Keratinocyte (primary cell): ENCODE data around the gene STEAP3.

ENCODE experiments used
- EZH2 ChIP-seq: IDR thresholded peaks from one replicate; pipeline ENCODE4 v1.6.1; 2012; ENCODE audit warnings: inconsistent platforms, mild to moderate bottlenecking, low read length, moderate library complexity
- TF ChIP-seq, protein P1 (sequence below), 3 experiments: IDR thresholded peaks in 1 of 3; conservative IDR thresholded peaks in 1 of 3; optimal IDR thresholded peaks in 1 of 3; 2 replicates in 2 of 3; 3 replicates in 1 of 3; pipeline versions ENCODE3 to v1.5.1; 2011; ENCODE audit warnings: low read length in 3 of 3, mild to moderate bottlenecking in 3 of 3, moderate library complexity in 2 of 3, control low read depth in 1 of 3, inconsistent platforms in 1 of 3; ENCODE audit not compliant: insufficient read depth in 2 of 3; ENCODE audit errors: extremely low read depth in 1 of 3

DNA sequence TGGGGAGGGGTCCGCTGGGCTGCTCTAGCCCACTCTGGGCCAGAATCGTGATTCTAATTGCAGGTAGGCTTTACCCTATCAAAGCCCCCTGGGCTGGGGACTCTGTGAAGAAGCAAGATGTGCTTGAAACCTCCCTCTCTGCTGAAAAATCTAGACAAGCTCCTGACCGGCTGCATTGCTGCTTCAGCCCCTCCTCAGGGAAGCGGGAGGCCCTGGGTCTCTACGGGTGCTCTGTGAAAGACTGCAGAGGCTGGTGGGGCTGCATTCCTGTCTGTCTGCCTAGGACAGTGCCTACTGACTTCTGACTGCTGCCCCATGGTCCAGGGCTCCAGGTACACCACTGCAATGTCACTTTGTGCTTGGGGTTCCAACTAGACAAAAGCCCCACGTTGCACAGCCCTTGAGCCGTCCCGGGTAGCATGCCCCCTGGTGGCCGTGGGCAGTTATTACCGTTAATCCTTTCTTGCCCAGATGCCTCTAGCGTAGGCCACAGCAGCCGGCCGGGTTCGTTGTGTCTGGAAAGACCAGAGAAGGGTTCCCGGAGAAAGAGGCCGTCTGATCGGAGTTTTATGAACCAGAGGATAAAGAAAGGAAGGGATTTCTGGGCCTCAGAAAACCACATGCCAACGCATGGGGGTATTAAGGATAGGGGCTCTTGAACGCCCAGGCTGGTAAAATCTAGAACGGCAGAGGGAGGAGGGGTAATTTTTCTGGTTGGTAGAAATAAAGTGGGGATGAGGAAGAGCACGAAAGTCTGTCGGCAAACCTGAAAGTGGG lies 49.2 kb upstream of the STEAP3 start:
- TF ChIP-seq, protein P1, sequence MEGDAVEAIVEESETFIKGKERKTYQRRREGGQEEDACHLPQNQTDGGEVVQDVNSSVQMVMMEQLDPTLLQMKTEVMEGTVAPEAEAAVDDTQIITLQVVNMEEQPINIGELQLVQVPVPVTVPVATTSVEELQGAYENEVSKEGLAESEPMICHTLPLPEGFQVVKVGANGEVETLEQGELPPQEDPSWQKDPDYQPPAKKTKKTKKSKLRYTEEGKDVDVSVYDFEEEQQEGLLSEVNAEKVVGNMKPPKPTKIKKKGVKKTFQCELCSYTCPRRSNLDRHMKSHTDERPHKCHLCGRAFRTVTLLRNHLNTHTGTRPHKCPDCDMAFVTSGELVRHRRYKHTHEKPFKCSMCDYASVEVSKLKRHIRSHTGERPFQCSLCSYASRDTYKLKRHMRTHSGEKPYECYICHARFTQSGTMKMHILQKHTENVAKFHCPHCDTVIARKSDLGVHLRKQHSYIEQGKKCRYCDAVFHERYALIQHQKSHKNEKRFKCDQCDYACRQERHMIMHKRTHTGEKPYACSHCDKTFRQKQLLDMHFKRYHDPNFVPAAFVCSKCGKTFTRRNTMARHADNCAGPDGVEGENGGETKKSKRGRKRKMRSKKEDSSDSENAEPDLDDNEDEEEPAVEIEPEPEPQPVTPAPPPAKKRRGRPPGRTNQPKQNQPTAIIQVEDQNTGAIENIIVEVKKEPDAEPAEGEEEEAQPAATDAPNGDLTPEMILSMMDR (optimal IDR thresholded peaks at IDR 0.05 in 1 of 3, IDR thresholded peaks at IDR 0.05 in 1 of 3, conservative IDR thresholded peaks at IDR 0.05 in 1 of 3; ENCODE audit: extremely low read depth in 1 of 3, insufficient read depth in 2 of 3, low read length in 3 of 3), result peak; percentile 86 to 92 (median 90)
- TF ChIP-seq EZH2, result no peak
